Stimulated activated naive B cell treated with anti-CD40 and anti-IgM and Interleukin-4, amounts not matched to agents 10 μg/mL and 1 μg/mL and 100 μg/mL, for 72 hours (primary cell): ENCODE measurements around the gene PRKACA.
"Not testable (repeated sequence)": the region's sequence is repeated elsewhere in the genome, so short reads cannot be mapped to it uniquely, and the experiment has no call there.

Experiments
- ATAC-seq, 2 donors: fragments of 150-1000 bp; cut with Tn5 transposase; replicated peaks; 2 replicates each; pipeline ENCODE4 v1.10.0; 2021; ENCODE audit warnings: moderate library complexity in 1 of 2
- DNase-seq: peaks from one replicate; pipeline ENCODE4 v3.0.0; 2021
- H3K27ac Mint-ChIP-seq: one replicate; pipeline ENCODE4 v1.8.0; 2022; ENCODE audit warnings: mild to moderate bottlenecking, mixed read lengths
- H3K27me3 Mint-ChIP-seq, 2 donors: one replicate each; pipeline ENCODE4 v1.8.0; 2022; ENCODE audit warnings: mixed read lengths in 2 of 2
- H3K36me3 Mint-ChIP-seq, 2 donors: one replicate each; pipeline ENCODE4 v1.8.0; 2022; ENCODE audit warnings: mixed read lengths in 2 of 2, mild to moderate bottlenecking in 1 of 2
- H3K4me1 Mint-ChIP-seq, 2 donors: one replicate each; pipeline ENCODE4 v1.8.0; 2022; ENCODE audit warnings: mixed read lengths in 2 of 2, mild to moderate bottlenecking in 1 of 2
- H3K4me3 Mint-ChIP-seq, 2 donors: one replicate each; pipeline ENCODE4 v1.8.0; 2022; ENCODE audit warnings: mild to moderate bottlenecking in 2 of 2, mixed read lengths in 2 of 2, moderate library complexity in 1 of 2
- H3K9me3 Mint-ChIP-seq, 2 donors: one replicate each; pipeline ENCODE4 v1.8.0; 2022; ENCODE audit warnings: mixed read lengths in 2 of 2, mild to moderate bottlenecking in 1 of 2

PRKACA gene

GRCh38 chr19:14054721-14055120 is 62.8 kb downstream of the PRKACA start:
- DNase-seq (no peak), ATAC-seq (peak in 1 of 2 donors; percentile 12)
- peaks cover 0 to 3% of the 10 kb centered on the region in 2 donors for H3K9me3 Mint-ChIP-seq
- H3K36me3 Mint-ChIP-seq: peaks cover 22 to 40% of the 10 kb centered on the region in 2 donors
- H3K4me3 Mint-ChIP-seq: no peak overlapping the region
- peaks cover 15 to 16% of the 10 kb centered on the region in 2 donors for H3K4me1 Mint-ChIP-seq
- peaks cover 26 to 46% of the 10 kb centered on the region in 2 donors for H3K27me3 Mint-ChIP-seq
- H3K27ac Mint-ChIP-seq: no peak overlapping the region

- H3K4me3 Mint-ChIP-seq: no peak overlapping the region
- H3K27ac Mint-ChIP-seq: peak overlapping the region; percentile 10
- peaks cover 12 to 16% of the 10 kb centered on the region in 2 donors for H3K4me1 Mint-ChIP-seq
These were observed 63.5 kb downstream of the PRKACA start for GRCh38 chr19:14054099-14054498.

GRCh38 chr19:14053500-14053899 is 64.1 kb downstream of the PRKACA start:
- peaks cover under 1 to 3% of the 10 kb centered on the region in 2 donors for H3K9me3 Mint-ChIP-seq
- peaks cover 7 to 12% of the 10 kb centered on the region in 2 donors for H3K4me1 Mint-ChIP-seq
- no peak overlapping the region for H3K27ac Mint-ChIP-seq
- peaks cover 15 to 34% of the 10 kb centered on the region in 2 donors for H3K27me3 Mint-ChIP-seq
- peaks cover 24 to 46% of the 10 kb centered on the region in 2 donors for H3K36me3 Mint-ChIP-seq
- no peak for ATAC-seq
- DNase-seq: no peak
- H3K4me3 Mint-ChIP-seq: no peak overlapping the region

More at GRCh38 chr19:14054099-14054498, 63.5 kb downstream of the PRKACA start:
- Mint-ChIP-seq H3K27me3 (peaks cover 21 to 40% of the 10 kb centered on the region in 2 donors), H3K36me3 (peaks cover 22 to 40% of the 10 kb centered on the region in 2 donors), H3K9me3 (peaks cover 0 to 3% of the 10 kb centered on the region in 2 donors)
- no peak for ATAC-seq
- DNase-seq: no peak

- ATAC-seq (no peak), DNase-seq (no peak)
- Mint-ChIP-seq H3K27ac (no peak overlapping the region), H3K9me3 (peaks cover 2 to 3% of the 10 kb centered on the region in 2 donors), H3K27me3 (peaks cover 10 to 29% of the 10 kb centered on the region in 2 donors), H3K4me1 (peaks cover 2 to 10% of the 10 kb centered on the region in 2 donors), H3K4me3 (no peak overlapping the region), H3K36me3 (peaks cover 28 to 50% of the 10 kb centered on the region in 2 donors)
These were observed 64.5 kb downstream of the PRKACA start for GRCh38 chr19:14053032-14053431.

- ATAC-seq (no peak), DNase-seq (no peak)
- Mint-ChIP-seq H3K27ac (peak overlapping the region; percentile 63), H3K4me3 (no peak overlapping the region), H3K27me3 (peaks cover 5 to 24% of the 10 kb centered on the region in 2 donors), H3K4me1 (peaks cover 0 to 5% of the 10 kb centered on the region in 2 donors), H3K36me3 (peaks cover 28 to 50% of the 10 kb centered on the region in 2 donors), H3K9me3 (peaks cover 2 to 3% of the 10 kb centered on the region in 2 donors)
These were observed 65.1 kb downstream of the PRKACA start for GRCh38 chr19:14052470-14052869.

GRCh38 chr19:14051980-14052379 is 65.6 kb downstream of the PRKACA start:
- Mint-ChIP-seq H3K27ac (peak overlapping the region; percentile 63), H3K4me3 (no peak overlapping the region), H3K4me1 (peaks cover 0 to 5% of the 10 kb centered on the region in 2 donors), H3K9me3 (peaks cover 2 to 3% of the 10 kb centered on the region in 2 donors), H3K27me3 (peaks cover 3 to 19% of the 10 kb centered on the region in 2 donors), H3K36me3 (peaks cover 28 to 50% of the 10 kb centered on the region in 2 donors)
- DNase-seq: no peak
- ATAC-seq: no peak

GRCh38 chr19:14050961-14051360 is 66.6 kb downstream of the PRKACA start:
- H3K4me1 Mint-ChIP-seq: peaks cover 0 to 11% of the 10 kb centered on the region in 2 donors
- H3K27ac Mint-ChIP-seq, DNase-seq, H3K9me3 Mint-ChIP-seq, ATAC-seq, H3K4me3 Mint-ChIP-seq: not testable (repeated sequence)
- H3K27me3 Mint-ChIP-seq: peaks cover 0 to 11% of the 10 kb centered on the region in 2 donors
- peaks cover 33 to 56% of the 10 kb centered on the region in 2 donors for H3K36me3 Mint-ChIP-seq

- peaks cover 35 to 61% of the 10 kb centered on the region in 2 donors for H3K36me3 Mint-ChIP-seq
- H3K4me3 Mint-ChIP-seq: no peak overlapping the region
- no peak overlapping the region for H3K27ac Mint-ChIP-seq
- DNase-seq (no peak), ATAC-seq (no peak)
- peaks cover 0 to 10% of the 10 kb centered on the region in 2 donors for H3K27me3 Mint-ChIP-seq
- H3K4me1 Mint-ChIP-seq: peaks cover 0 to 12% of the 10 kb centered on the region in 2 donors
- H3K9me3 Mint-ChIP-seq: peaks cover 2 to 3% of the 10 kb centered on the region in 2 donors
These were observed 67.0 kb downstream of the PRKACA start for GRCh38 chr19:14050512-14050911.

GRCh38 chr19:14048443-14049153 is 69.0 kb downstream of the PRKACA start:
- Mint-ChIP-seq H3K9me3 (peaks cover 2 to 3% of the 10 kb centered on the region in 2 donors), H3K4me1 (peaks cover 0 to 12% of the 10 kb centered on the region in 2 donors), H3K27me3 (no peaks in the 10 kb centered on the region), H3K4me3 (no peak overlapping the region), H3K36me3 (peaks cover 35 to 54% of the 10 kb centered on the region in 2 donors), H3K27ac (peak overlapping the region; percentile 56)
- DNase-seq (peak; percentile 33), ATAC-seq (peak; percentile 79 to 82)

GRCh38 chr19:14047866-14048265 is 69.7 kb downstream of the PRKACA start:
- Mint-ChIP-seq H3K36me3 (peaks cover 38 to 54% of the 10 kb centered on the region in 2 donors), H3K4me1 (peaks cover 3 to 15% of the 10 kb centered on the region in 2 donors)
- not testable (repeated sequence) for H3K27ac Mint-ChIP-seq, H3K9me3 Mint-ChIP-seq, H3K27me3 Mint-ChIP-seq, ATAC-seq, H3K4me3 Mint-ChIP-seq, DNase-seq

- H3K4me1 Mint-ChIP-seq: peaks cover 12 to 19% of the 10 kb centered on the region in 2 donors
- H3K27ac Mint-ChIP-seq: peak overlapping the region; percentile 89
- not testable (repeated sequence) for H3K4me3 Mint-ChIP-seq, DNase-seq, H3K9me3 Mint-ChIP-seq, H3K27me3 Mint-ChIP-seq
- peaks cover 20 to 39% of the 10 kb centered on the region in 2 donors for H3K36me3 Mint-ChIP-seq
- ATAC-seq: peak; percentile 67 to 76
These were observed 74.6 kb downstream of the PRKACA start for GRCh38 chr19:14042659-14043608.
